ENCODE data around the gene PLD6.
"Not testable (repeated sequence)": the region's sequence is repeated elsewhere in the genome, so short reads cannot be mapped to it uniquely, and the experiment has no call there.

PLD6 gene

DNA sequence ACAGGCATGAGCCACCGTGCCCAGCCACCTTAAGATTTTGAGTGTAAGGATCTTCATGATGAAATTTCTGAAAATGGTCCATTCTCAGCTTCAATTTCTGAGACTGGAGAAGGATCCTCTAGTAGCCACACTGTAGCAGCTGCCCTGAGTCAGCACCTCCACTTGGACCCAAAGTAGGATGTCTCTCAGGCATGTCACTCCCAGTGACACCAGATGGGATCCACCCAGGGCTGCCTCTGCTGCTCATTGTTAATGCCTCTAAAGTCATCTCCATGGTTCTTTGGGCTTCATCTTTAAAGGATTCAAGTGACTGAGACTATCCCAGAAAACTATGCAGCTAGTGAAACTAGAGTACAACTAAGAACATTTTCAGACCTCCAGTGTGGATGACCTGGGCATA is 7.9 kb downstream of the PLD6 start:
- DNase-seq (ENCODE audit: low spot score): no peak

DNA sequence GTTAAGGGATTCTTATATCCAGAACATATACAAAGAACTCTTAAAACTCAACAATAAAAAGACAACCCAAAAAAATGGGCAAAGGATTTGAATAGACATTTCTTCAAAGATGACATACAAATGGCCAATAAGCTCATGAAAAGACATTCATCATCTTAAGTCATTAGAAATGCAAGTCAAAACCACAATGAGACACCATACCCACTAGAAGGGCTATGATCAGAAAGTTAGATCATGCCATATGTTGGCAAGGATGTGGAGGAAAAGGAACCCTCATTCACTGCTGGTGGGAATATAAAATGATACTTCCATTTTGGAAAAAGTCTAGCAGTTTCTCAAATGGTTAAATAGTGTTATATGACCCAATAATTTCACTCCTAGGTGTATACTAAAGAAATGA is 9.4 kb downstream of the PLD6 start:
- no peak for DNase-seq (ENCODE audit: low spot score)

DNA sequence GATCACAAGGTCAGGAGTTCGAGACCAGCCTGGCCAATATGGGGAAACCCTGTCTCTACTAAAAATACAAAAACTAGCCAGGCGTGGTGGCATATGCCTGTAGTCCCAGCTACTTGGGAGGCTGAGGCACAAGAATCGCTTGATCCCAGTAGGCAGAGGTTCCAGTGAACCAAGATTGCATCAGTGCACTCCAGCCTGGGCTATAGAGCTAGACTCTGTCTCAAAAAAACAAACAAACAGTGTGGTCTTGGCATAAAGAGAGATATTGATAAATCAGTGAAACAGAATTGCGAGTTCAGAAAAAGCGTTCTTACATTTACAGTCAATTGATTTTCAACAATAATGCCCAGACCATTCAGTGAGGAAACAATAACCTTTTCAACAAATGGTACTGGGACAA is 10.7 kb downstream of the PLD6 start:
- not testable (repeated sequence) for DNase-seq (ENCODE audit: low spot score)

DNA sequence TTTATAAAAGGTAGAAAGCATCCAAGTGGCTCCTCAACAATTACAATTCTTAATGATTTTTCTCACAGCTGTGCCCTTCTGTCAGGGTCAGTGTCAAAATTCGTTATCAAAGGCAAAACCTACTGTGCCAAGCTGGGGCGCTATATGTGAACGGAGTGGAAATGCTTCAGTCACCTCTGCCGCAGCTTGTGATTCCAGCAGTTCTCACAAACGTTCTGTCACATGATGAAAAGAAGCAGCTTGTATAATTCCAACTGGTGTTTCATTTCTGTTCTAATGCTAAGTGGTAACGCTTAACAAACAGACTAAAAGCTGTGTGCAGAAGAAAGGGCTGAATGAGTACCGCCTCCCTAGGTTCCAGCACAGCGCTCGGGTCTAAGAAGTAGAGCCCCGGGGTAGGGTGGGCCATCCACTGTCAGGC is 14.2 kb downstream of the PLD6 start:
- no peak for DNase-seq (ENCODE audit: low spot score)

DNA sequence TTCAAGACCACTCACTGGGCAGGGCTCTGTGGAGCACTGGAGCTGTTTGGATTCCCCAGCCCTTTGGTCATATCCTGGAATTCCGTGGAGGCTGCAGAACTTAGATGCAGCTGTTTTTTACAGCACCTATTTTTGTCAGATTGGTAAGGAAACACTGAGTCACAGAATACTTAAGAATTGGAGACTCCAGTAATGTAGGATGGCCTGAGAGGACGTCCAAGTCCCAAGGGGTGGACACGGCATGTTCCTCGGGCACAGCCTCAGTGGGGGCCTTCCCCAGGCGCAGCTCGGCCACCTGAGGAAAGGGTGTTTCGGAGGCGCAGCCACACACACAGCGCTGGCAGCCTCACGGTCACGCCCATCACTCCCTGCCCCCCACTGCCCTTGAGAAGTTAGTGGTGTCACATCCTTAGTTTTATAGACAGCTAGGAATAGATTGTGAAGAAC is 14.8 kb downstream of the PLD6 start:
- DNase-seq (ENCODE audit: low spot score): no peak

DNA sequence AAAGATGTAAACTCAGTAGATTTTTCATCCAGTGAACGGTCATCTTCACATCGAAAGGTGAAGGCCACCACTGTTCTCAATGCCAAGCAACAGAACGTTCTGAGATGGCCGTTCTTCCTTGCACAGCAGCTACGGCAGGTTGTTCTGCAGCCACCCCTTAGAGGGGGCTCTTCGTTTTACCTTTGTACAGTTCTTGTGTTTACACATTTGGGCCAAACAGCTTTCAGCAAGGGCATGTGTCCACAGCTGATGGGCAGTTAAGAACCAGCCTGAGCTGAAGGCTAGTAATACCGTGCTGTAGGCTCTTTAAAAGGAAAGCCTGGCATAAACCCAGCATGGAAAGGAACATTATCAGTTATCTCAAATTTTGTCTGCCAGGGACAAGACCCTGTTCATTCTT is 15.9 kb downstream of the PLD6 start:
- DNase-seq (ENCODE audit: low spot score): no peak

DNA sequence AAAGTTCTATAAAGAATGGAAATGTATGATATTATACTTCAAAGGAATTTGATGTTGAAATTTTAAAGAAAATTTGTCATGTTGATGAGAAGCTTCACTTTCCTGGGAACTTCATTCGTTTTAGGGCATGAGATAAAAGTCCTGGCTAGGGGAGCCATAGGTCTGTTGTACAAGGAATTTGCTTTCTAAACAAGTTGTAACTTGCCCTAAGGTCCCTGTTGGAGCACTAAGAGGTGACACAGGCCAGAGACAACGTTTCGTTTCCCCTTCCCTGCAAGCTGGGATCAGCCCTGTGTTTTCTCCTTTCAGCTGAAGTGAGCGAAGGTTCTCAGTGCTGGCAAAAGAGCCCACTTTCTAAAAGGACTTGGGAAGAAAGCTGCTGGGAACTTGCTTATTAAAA is 16.6 kb downstream of the PLD6 start:
- DNase-seq (ENCODE audit: low spot score): no peak

DNA sequence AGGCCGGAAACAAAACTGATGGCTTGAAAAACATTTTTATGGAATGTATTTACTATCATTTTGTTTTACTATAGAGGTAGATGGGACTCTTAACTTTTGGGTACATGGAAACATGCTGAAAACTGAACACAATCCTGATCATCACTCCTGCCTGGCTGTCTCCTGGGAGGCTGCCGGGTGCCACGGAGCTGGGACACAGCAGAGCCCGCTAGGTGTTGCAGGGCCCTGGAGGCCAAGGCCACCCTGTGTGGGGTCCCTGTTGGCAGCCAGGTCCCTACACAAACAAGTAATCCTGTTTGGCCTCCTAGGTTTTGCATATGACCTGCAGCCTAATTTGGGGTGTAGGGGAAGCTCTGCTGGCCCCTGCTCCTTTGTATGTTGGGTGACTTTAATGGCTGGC is 17.5 kb downstream of the PLD6 start:
- DNase-seq (ENCODE audit: low spot score): no peak

DNA sequence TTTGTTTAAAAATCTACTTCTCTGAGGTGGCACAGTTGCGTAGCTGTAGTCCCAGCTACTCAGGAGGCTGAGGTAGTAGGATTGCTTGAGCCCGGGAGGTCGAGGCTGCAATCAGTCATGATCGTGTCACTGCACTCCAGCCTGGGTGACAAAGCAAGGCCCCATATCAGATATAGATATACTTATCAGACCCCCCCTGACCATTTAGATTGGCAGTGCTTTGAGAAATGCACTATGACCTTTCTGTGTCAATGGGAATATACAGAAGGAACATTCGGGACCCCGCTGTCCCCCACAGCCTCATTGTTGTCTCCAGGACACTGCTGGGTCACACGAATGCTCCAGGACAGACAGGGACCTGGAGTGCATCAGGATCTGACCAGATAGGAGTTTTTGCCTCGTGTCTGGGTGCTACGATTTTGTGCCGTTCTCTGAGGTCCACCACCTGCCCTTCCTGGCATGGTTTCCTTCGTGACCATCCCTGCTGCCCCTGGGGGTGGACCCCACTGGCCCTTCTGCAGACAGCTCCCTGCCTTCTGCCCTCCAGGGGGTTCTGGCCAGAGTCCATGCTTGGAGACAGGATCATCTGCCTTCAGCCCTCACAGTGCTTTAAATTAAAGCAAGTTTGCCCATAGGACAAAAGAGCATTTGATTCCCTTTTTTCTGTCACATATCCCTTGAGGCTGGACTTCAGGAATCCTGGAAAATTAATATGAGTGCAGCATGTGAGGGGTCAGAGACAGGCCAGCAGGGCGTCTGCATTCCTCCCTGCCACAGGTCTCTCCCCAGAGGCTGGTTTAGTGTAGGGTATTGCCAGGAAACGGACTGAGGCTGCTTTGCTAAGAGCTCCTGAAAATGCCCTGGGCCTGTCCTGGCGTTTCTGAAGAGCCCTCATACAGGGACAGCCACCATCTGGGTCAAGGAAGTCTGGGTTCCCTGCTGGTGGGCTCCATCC is 19.3 kb downstream of the PLD6 start:
- no peak for DNase-seq (ENCODE audit: low spot score)

DNA sequence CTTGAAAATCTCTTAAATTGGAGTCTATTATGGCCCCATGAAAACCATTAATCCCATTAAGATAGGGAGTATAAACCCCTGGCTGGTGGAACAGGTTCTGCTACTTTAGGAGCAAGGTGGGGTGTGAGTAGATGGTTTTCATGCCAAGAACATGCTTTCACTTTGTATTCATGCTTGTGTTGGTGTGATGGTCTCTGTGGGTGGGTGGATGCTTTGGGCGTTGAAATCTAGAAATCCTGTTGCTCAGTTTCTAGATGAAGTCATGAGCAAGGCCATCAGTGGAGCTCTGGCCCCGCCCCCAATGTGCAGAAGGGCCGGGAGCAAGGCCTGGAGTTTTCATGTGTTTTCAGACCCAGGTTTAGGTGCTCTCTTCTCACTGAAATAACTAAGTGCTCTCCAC is 20.1 kb downstream of the PLD6 start:
- no peak for DNase-seq (ENCODE audit: low spot score)

DNA sequence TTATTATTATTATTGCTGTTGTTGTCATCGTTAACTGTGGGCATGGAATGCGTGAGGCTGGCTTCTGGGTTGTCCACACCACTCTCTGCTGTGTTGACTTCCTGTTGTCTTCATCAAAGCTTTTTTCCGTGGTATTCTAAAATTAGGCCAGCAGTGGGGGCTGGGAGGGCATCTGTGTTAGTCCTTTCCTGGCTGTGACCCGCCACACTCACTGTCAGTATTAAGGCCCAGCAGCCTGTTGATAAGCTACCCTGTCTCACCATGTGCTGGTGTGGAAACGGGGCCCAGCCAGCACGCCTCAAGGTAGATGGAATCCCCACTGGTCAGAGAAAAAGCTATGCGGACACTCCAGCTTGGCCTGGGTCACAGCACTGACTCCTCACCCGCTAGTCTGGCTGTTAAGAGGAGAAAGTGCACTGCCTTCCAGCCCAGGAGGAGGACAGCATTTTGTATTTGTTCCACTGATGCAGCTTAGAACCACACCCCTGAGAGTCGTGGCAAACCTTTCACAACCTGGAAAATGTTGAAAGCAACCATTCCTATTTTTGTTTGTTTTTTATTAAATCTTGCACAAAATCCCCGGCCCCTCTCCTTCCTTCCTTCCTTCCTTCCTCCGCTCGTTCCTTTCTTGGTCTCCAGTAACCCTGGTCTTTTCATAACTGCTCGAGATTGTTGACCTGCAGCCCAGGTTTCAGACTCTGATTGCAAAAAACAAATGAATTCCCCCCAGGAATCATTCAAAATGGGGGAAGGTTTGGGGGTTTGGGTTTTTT is 21.0 kb downstream of the PLD6 start:
- DNase-seq (ENCODE audit: low spot score): not testable (repeated sequence)

DNA sequence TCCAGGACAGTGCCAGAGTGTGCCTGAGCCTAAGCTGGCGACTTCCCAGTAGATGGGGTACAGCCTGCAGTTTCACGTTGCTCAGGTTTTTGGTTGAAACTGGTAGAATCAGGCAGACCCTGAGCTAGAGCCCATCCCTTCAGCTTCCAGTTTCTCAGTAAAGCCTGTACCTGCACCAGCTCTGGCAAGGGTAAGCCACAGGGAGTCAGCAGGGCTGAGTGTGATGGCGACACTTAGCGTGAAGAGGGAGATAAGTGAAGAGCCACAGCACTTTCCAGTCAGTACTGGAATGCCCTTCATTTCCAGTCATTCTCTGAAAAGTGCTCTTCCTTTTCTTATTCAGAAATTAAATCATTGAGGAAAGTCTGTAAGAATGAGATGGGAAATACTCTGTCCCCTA is 22.4 kb downstream of the PLD6 start:
- DNase-seq (ENCODE audit: low spot score): no peak

DNA sequence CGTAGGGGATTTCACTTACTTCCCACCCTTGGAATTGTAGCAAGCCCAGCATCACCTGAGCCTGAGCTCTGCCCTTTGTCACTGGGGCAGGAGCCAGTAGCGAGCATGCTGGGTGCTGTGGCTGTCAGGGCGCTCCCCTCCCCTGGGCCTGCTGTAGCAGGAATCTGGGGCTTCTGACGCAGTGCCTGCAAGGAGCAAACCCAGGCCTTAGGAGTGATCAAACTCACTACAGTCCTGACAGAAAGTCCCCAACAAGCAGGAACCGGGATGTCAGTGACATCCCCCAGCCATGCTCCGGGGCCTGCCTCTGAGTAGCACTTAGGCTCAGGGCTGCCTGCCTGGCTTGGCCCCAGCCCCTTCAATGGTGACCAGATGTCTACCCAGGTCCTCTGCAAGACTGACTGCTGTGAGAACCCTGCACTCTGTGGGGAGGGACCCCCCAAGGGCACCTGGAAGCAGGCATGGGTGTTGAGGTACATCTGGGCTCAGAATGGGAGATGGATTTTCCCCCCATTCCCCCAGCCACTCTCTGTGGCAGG is 23.5 kb downstream of the PLD6 start:
- DNase-seq (ENCODE audit: low spot score): no peak

DNA sequence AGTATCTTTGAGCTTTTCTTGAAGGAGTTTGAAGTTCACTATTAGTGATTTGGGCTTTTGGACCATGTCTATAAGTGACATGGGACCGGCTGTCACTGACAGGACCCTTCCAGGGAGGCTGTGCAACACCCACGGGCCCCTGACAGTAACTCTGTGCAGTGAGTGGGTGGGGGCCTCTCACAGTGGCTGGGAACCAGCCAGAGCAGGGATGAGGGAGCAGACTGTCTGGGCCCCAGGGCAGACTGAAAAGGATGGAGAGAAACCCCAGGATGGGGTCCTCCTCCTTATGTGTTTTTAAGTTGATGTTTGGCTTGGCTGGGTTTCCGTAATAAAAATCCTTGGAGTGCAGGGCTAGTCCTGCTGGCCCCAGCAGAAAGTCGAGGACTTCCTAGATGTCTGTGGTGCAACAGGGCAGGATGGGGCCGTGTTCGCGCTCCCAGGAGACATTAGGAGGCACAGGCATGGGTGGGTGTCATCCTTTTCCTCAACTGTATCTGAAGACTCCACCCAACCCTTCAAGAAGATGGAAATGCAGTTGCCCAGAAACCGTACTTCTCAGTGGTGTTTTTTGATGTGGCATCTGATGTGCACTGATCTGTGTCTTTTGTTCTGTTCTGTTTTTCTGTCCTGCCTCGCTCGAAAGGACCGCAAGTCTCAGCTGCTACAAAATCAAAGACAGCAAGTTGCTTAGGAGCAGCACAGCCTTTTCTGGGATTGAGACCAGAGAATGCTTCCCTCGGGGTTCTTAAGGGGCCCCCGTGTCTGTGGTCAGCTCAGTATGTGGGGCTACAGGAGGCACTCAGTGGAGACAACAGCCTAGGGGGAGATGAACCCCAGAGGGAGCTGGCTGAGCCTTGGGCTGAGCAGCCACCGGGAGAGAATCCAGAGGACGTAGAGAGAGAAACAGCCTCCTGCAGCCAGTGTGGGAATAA is 24.2 kb downstream of the PLD6 start:
- DNase-seq (ENCODE audit: low spot score): no peak

DNA sequence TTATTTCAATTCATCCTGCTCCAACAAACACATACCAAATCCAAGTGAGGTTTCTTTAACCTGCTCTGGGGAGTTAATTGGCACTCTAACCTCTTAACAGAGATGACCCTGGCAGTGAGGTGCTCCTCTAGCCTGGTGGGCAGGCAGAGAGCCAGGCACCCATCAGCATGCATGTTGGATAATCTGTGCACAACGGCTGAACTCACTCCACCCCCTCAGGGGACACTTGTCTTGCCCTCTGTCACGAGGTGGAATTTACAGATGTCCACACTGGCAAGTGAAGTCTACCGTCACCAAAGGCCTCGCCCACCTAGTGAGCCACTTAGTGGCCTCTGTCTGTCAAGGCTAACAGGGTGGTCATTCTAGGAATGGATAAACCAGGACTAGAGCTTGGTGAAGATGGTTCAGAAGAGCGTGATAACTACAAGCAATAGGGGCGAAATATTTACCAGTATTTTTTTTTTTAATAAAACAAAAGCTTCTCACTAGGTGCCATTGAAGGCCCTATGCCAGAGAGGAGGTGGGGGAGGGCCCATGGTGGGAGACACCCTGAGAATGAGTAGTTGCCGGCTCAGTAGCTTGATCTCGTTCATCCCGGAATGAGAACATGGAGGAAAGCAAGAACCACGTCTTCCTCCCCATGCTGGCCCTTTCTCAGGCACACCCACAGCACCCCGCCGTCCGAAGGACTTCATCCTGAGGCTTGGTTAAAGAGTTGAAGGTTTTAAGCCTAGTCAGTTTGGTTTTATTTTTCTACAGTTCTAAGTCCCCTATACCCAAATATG is 25.2 kb downstream of the PLD6 start:
- DNase-seq (ENCODE audit: low spot score): no peak

DNA sequence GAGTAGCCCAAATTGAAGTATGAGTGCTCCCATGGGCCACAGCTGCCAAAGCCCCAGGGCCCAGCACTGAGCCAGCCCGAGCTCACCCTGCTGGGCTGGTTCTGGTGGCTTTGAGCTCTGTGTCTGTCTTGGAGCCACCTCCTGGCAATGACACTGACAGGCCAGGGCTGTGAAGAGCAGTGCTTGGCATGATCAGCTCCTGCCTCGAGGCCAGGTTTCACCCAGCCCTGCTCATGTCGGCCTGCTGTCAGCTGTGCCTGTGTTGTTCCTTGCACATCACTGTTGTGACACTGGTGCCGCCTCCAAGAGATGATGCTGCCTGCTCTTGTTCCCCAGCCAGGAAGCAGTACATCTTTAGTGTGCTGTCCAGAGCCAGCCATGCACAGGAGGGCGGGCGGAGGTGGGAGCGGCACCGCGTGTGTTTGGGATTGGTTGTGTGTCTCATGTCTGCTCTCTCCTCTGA is 26.0 kb downstream of the PLD6 start:
- no peak for DNase-seq (ENCODE audit: low spot score)

DNA sequence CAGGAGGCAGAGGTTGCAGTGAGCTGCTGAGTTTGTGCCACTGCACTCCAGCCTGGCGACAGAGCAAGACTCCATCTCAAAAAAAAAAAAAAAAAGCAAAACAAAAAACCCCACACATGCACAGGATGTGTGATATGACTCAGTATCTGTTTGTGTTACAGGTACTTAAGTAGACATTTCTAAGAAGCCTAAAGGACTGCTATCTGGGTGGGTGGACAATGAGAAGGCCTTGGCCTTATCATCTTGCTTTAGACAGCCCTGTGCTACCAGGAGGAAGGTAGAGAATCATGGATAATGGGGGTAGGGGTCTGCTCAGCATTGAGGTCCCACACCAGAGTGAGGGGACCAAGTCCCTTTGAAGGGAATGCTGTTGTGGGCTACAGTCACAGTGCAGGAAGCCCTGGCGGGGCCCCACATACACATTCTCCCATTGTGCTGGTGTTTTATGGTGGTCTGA is 26.7 kb downstream of the PLD6 start:
- no peak for DNase-seq (ENCODE audit: low spot score)

DNA sequence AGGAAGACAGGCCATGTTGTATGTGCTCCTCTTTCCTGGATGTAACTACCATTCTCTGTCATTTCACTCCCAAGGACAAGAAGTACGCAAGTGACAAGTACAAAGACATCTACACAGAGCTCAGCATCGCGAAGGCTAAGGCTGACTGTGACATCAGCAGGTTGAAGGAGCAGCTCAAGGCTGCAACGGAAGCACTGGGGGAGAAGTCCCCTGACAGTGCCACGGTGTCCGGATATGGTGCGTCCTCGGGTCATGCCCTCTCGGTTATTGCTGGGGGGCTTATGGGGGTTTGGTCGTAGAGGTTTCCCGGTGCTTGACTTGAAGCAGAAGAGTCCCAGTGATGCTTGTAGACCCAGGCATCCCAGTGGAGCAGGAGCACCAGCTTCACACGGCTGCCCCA is 29.0 kb downstream of the PLD6 start:
- no peak for DNase-seq (ENCODE audit: low spot score)

DNA sequence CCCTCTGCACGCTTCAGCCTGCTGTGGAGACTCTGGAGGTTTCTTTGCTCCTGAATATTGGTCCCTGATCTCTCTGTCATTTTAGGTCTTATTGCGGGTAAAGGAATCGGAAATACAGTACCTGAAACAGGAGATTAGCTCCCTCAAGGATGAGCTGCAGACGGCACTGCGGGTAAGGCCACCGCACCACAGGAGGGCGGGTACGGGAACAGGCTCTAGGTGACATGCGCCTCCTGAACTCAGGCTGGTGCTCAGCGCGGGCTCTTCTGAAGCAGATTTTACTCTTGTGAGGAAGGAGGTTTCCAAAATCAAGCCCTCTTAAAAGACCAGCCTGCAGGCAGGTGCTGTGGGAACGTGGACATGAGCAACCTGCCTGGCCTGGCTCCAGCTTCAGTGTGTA is 29.8 kb downstream of the PLD6 start:
- DNase-seq (ENCODE audit: low spot score): no peak

DNA sequence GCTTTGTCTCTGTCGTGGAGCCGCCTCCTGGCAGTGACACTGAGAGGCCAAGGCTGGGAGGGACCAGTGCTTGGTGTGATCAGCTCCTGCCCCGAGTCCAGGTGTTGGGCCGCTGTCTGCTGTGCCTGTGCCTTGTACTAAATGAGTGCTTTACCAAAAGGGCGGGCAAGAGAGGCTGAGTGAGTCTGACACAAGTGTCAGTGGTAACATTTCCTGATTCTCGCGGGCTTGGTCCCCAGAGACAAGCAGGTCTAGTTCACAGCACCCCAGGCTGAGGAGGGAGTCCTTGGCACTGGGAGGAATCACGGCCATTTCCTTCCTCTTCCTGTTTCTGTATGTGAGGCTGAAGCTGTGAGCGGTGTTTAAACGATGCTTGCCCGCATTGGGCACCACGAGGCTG is 30.2 kb downstream of the PLD6 start:
- DNase-seq (ENCODE audit: low spot score): no peak

DNA sequence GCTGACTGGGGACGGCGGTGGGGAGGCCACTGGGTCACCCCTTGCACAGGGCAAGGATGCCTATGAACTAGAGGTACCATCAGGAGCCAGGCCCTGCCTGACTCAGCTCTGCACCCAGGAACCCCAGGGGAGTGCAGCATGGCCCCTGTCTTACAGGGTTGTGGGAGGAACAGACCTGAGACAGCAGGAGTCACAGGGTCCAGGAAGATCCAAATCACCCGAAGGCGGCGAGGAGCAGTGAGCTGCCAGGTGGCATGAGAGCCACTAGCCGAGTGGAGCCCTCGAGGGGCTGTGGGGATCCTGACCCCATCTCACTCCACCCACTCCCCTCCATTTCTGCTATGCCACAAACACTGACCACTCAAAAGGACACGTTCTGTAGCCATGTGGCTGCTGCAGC is 30.8 kb downstream of the PLD6 start:
- no peak for DNase-seq (ENCODE audit: low spot score)
